ENCODE data around the gene CAD. TPM values are rescaled to one million over a fixed set of nuclear protein-coding genes. Genes with fewer than 3 reads are reported as not detected.
"Not testable (repeated sequence)": the region's sequence is repeated elsewhere in the genome, so short reads cannot be mapped to it uniquely, and the experiment has no call there.

The CAD gene
- total and polyA plus RNA-seq, 9 of the 15 experiments (the other 6 are each of a cell fraction or from before 2014, with no cell fraction given): 7.5 to 126 (median 33.7) TPM

DNA sequence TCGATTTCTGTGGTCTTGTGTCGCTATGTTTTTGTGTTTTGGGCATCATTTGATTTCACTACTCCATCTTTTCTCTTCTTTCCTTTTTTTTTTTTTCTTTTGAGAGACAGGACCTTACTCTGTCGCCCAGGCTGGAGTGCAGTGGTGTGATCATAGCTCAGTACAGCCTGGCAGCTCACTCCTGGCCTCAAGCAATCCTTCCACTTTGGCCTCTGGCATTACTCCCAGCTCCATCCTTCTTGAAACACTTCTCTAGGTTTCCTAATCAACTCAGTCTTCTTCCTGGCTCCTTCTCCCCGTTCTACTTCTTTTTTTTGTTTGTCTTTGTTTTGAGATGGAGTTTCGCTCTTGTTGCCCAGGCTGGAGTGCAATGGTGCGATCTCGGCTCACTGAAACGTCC lies 41.8 kb upstream of the CAD start (continued):
- TF ChIP-seq, protein P1, sequence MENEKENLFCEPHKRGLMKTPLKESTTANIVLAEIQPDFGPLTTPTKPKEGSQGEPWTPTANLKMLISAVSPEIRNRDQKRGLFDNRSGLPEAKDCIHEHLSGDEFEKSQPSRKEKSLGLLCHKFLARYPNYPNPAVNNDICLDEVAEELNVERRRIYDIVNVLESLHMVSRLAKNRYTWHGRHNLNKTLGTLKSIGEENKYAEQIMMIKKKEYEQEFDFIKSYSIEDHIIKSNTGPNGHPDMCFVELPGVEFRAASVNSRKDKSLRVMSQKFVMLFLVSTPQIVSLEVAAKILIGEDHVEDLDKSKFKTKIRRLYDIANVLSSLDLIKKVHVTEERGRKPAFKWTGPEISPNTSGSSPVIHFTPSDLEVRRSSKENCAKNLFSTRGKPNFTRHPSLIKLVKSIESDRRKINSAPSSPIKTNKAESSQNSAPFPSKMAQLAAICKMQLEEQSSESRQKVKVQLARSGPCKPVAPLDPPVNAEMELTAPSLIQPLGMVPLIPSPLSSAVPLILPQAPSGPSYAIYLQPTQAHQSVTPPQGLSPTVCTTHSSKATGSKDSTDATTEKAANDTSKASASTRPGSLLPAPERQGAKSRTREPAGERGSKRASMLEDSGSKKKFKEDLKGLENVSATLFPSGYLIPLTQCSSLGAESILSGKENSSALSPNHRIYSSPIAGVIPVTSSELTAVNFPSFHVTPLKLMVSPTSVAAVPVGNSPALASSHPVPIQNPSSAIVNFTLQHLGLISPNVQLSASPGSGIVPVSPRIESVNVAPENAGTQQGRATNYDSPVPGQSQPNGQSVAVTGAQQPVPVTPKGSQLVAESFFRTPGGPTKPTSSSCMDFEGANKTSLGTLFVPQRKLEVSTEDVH (IDR thresholded peaks at IDR 0.05; ENCODE audit: low read depth, partially characterized antibody): no peak
- TF ChIP-seq FOXM1 (IDR thresholded peaks at IDR 0.05; ENCODE audit: low read depth) (no peak), FOXM1 (CRISPR knock-in tag; IDR thresholded peaks at IDR 0.05; ENCODE audit: low read depth) (no peak), ZNF174 (CRISPR knock-in tag; IDR thresholded peaks at IDR 0.05) (no peak), ZNF324 (CRISPR knock-in tag; IDR thresholded peaks at IDR 0.05) (no peak), RB1 (IDR thresholded peaks at IDR 0.05; ENCODE audit: low read depth) (no peak), ZNF197 (CRISPR knock-in tag; IDR thresholded peaks at IDR 0.05; ENCODE audit: low read depth) (no peak), ZNF146 (CRISPR knock-in tag; IDR thresholded peaks at IDR 0.05; ENCODE audit: unreplicated experiment) (no peak), ELF4 (CRISPR knock-in tag; IDR thresholded peaks at IDR 0.05) (no peak), ZC3H8 (IDR thresholded peaks at IDR 0.05) (no peak), TFAM (CRISPR knock-in tag; conservative IDR thresholded peaks at IDR 0.05) (no peak)
- TF ChIP-seq, protein P2, sequence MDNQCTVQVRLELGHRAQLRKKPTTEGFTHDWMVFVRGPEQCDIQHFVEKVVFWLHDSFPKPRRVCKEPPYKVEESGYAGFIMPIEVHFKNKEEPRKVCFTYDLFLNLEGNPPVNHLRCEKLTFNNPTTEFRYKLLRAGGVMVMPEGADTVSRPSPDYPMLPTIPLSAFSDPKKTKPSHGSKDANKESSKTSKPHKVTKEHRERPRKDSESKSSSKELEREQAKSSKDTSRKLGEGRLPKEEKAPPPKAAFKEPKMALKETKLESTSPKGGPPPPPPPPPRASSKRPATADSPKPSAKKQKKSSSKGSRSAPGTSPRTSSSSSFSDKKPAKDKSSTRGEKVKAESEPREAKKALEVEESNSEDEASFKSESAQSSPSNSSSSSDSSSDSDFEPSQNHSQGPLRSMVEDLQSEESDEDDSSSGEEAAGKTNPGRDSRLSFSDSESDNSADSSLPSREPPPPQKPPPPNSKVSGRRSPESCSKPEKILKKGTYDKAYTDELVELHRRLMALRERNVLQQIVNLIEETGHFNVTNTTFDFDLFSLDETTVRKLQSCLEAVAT (IDR thresholded peaks at IDR 0.05): no peak
- TF ChIP-seq, protein P3, sequence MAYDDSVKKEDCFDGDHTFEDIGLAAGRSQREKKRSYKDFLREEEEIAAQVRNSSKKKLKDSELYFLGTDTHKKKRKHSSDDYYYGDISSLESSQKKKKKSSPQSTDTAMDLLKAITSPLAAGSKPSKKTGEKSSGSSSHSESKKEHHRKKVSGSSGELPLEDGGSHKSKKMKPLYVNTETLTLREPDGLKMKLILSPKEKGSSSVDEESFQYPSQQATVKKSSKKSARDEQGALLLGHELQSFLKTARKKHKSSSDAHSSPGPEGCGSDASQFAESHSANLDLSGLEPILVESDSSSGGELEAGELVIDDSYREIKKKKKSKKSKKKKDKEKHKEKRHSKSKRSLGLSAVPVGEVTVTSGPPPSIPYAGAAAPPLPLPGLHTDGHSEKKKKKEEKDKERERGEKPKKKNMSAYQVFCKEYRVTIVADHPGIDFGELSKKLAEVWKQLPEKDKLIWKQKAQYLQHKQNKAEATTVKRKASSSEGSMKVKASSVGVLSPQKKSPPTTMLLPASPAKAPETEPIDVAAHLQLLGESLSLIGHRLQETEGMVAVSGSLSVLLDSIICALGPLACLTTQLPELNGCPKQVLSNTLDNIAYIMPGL (CRISPR knock-in tag; IDR thresholded peaks at IDR 0.05): no peak

DNA sequence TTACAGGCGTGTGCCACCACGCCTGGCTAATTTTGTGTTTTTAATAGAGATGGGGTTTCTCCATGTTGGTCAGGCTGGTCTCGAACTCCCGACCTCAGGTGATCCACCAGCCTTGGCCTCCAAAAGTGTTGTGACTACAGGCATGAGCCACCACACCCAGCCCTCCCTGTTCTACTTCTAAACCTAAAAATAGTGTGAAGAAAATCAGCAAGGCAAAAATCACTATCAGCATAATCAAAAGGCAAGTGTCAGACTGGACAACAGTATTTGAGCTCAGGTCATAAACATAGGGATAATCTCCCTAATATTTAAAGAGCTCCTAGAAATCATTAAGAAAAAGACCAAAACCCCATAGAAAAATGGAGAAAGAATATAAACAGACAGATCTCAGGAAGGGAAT lies 41.4 kb upstream of the CAD start:
- H4K20me1 ChIP-seq (replicated peaks; ENCODE audit: control insufficient read depth, insufficient read depth, low read length); H3K9me3 ChIP-seq (replicated peaks; ENCODE audit: control insufficient read depth, insufficient read depth, low read depth, low read length); H3K9ac ChIP-seq (ENCODE audit: insufficient read depth in 1 of 2, low read depth in 2 of 2, low read length in 2 of 2); BruUV-seq (replicated peaks); H3K4me2 ChIP-seq (ENCODE audit: insufficient read depth, low read length); DNase-seq (ENCODE audit: extremely low read depth in 1 of 4, low spot score in 3 of 4); H3K4me3 ChIP-seq; H3K27ac ChIP-seq (ENCODE audit: extremely low read depth, low read depth, low read length); intact Hi-C loops (cut with micrococcal nuclease); FAIRE-seq; in situ Hi-C loops (cut with MboI); H2AFZ ChIP-seq (ENCODE audit: low read depth, low read length); CTCF ChIA-PET (ENCODE audit: low intra/inter-chr PET ratio); H3K79me2 ChIP-seq (ENCODE audit: control insufficient read depth, insufficient read depth, low read length); H3K36me3 ChIP-seq (ENCODE audit: control insufficient read depth, insufficient read depth, low read length); H3K4me1 ChIP-seq (replicated peaks in 1 of 2; ENCODE audit: control insufficient read depth in 2 of 2, insufficient read depth in 2 of 2, low read length in 2 of 2); ATAC-seq; H3K9me1 ChIP-seq (ENCODE audit: control insufficient read depth, insufficient read depth, low read length): not testable (repeated sequence)
- WGBS (ENCODE audit: insufficient coverage, low coverage, missing lambda C conversion rate): 0% methylated on average over 4 of the region's 4 CpGs
- POLR2A ChIA-PET: interaction anchor here (1.0 to 1.9 kb wide), 3 partner anchors 10 to 18 kb away, joined by 3 to 8 read pairs (median 4); no protein-coding TSS in a partner anchor
- H3K27me3 ChIP-seq (ENCODE audit: control insufficient read depth in 2 of 2, insufficient read depth in 2 of 2, low read length in 2 of 2): peaks cover 17 to 42% of the 10 kb centered on the region in 2 experiments; a peak in 4 of 5 replicates
